SK-N-SH (cell line): ENCODE results near the gene LINGO4. TPM values are rescaled to one million over a fixed set of nuclear protein-coding genes. Genes with fewer than 3 reads are reported as not detected.

Experiments used
- CTCF ChIA-PET: fragments of 300-600, 350-600 bp; formaldehyde crosslinking; extraction: SDS; loops from one replicate; lab custom pipeline; 2021; lab: Yijun Ruan, JAX
- POLR2A ChIA-PET: fragments of 350-600 bp; sonication (Branson Sonifier 250); formaldehyde crosslinking; extraction: SDS; loops from one replicate; lab custom pipeline; 2020; ENCODE audit warnings: antibody characterized with exemption, inconsistent platforms; lab: Yijun Ruan, JAX
- DNase-seq: peaks from one replicate; pipeline ENCODE4 v3.0.0; 2012
- H2AFZ ChIP-seq: fragments of 200-600 bp; sonication (generic); 2 replicates; pipeline ENCODE4 v1.8.1; 2016; ENCODE audit warnings: antibody characterized with exemption, mild to moderate bottlenecking, low read depth
- H3F3A ChIP-seq: fragments of 200-600 bp; sonication (generic); replicated peaks from 2 replicates; pipeline ENCODE3; 2016; ENCODE audit warnings: antibody characterized with exemption, mild to moderate bottlenecking; ENCODE audit not compliant: insufficient read depth
- H3K27ac ChIP-seq, 2 experiments: fragments of 200-500 bp in 1 of 2; fragments of 200-600 bp in 1 of 2; sonication (Bioruptor generic) in 1 of 2; sonication (generic), shearing (Covaris generic) in 1 of 2; 2 replicates each; pipeline versions ENCODE4 v1.5.1 to v1.6.1; 2014 to 2016; ENCODE audit warnings: low read depth in 2 of 2, inconsistent platforms in 1 of 2, low read length in 1 of 2, mild to moderate bottlenecking in 1 of 2, mixed read lengths in 1 of 2
- H3K27me3 ChIP-seq: fragments of 200-600 bp; sonication (generic), shearing (Covaris generic); 2 replicates; pipeline ENCODE4 v1.6.1; 2016; ENCODE audit warnings: mixed run types; ENCODE audit not compliant: insufficient read depth
- H3K36me3 ChIP-seq, 2 experiments: fragments of 200-500 bp in 1 of 2; fragments of 200-600 bp in 1 of 2; sonication (Bioruptor generic) in 1 of 2; sonication (generic) in 1 of 2; replicated peaks in 1 of 2; 2 replicates each; pipeline versions ENCODE3 to v1.5.1; 2014 to 2016; ENCODE audit warnings: low read length in 1 of 2, mild to moderate bottlenecking in 1 of 2; ENCODE audit not compliant: insufficient read depth in 2 of 2, control insufficient read depth in 1 of 2
- H3K4me1 ChIP-seq, 2 experiments: fragments of 200-500 bp in 1 of 2; fragments of 200-600 bp in 1 of 2; sonication (Bioruptor generic) in 1 of 2; sonication (generic), shearing (Covaris generic) in 1 of 2; 2 replicates each; pipeline versions ENCODE4 v1.5.1 to v1.6.1; 2014 to 2016; ENCODE audit warnings: low read depth in 1 of 2, low read length in 1 of 2, mixed run types in 1 of 2; ENCODE audit not compliant: insufficient read depth in 2 of 2, control insufficient read depth in 1 of 2
- H3K4me2 ChIP-seq: fragments of 200-600 bp; sonication (generic), shearing (Covaris generic); 2 replicates; pipeline ENCODE4 v1.6.1; 2017; ENCODE audit warnings: mixed run types
- H3K4me3 ChIP-seq, 2 experiments: fragments of 200-500 bp in 1 of 2; fragments of 200-600 bp in 1 of 2; sonication (Bioruptor generic) in 1 of 2; sonication (generic), shearing (Covaris generic) in 1 of 2; 2 replicates each; pipeline versions ENCODE4 v1.5.1 to v1.8.1; 2014 to 2016; ENCODE audit warnings: low read depth in 2 of 2, inconsistent platforms in 1 of 2, low read length in 1 of 2, mild to moderate bottlenecking in 1 of 2, mixed read lengths in 1 of 2, moderate library complexity in 1 of 2
- H3K79me2 ChIP-seq: fragments of 200-600 bp; sonication (generic); 2 replicates; pipeline ENCODE4 v1.8.1; 2017; ENCODE audit warnings: mild to moderate bottlenecking; ENCODE audit not compliant: insufficient read depth
- H3K9ac ChIP-seq: fragments of 200-600 bp; sonication (generic); 2 replicates; pipeline ENCODE4 v1.6.1; 2017; ENCODE audit warnings: mixed run types
- H3K9me2 ChIP-seq: fragments of 200-600 bp; sonication (generic); 2 replicates; pipeline ENCODE4 v1.6.1; 2017; ENCODE audit warnings: mixed run types
- H3K9me3 ChIP-seq: fragments of 200-600 bp; sonication (generic); 2 replicates; pipeline ENCODE4 v1.6.1; 2017; ENCODE audit warnings: mixed run types, mild to moderate bottlenecking, moderate library complexity
- H4K20me1 ChIP-seq: fragments of 200-600 bp; sonication (generic); 2 replicates; pipeline ENCODE4 v1.6.1; 2017; ENCODE audit warnings: mild to moderate bottlenecking, mixed run types; ENCODE audit not compliant: insufficient read depth
- CTCF ChIP-seq: fragments of 200-600 bp; sonication (generic); IDR thresholded peaks from 2 replicates; pipeline ENCODE4 v1.6.1; 2017; ENCODE audit warnings: antibody characterized with exemption, mild to moderate bottlenecking, moderate library complexity
- EZH2phosphoT487 ChIP-seq: fragments of 200-600 bp; sonication (generic); IDR thresholded peaks from 2 replicates; pipeline ENCODE4 v1.6.1; 2017; ENCODE audit warnings: low read depth, mixed run types, mild to moderate bottlenecking, antibody characterized with exemption, moderate library complexity, borderline replicate concordance
- FOXM1 ChIP-seq: IDR thresholded peaks from 2 replicates; pipeline ENCODE4 v1.4.0; 2012; ENCODE audit warnings: low read depth, mild to moderate bottlenecking
- JUND ChIP-seq: IDR thresholded peaks from 2 replicates; pipeline ENCODE4 v1.4.0; 2012
- NFIC ChIP-seq: IDR thresholded peaks from 2 replicates; pipeline ENCODE4 v1.4.0; 2012; ENCODE audit warnings: borderline replicate concordance
- SMC3 ChIP-seq: IDR thresholded peaks from 2 replicates; pipeline ENCODE4 v1.6.1; 2012; ENCODE audit warnings: low read depth, low read length, improper control_type of control experiment
- TAF1 ChIP-seq: IDR thresholded peaks from 2 replicates; pipeline ENCODE4 v1.6.1; 2012; ENCODE audit warnings: low read depth, mild to moderate bottlenecking, low read length, moderate library complexity, borderline replicate concordance
- TCF12 ChIP-seq: IDR thresholded peaks from 2 replicates; pipeline ENCODE4 v1.4.0; 2012
- WGBS: methylation state at CpG from one replicate; pipeline ENCODE4 v1.1.6; 2017; ENCODE audit warnings: low lambda C conversion rate; 5-methylcytosine and 5-hydroxymethylcytosine counted together
- polyA plus RNA-seq, 3 experiments: library from polyadenylated mRNA; depleted of rRNA; stranded (reverse); fragments of >200 nt; gene quantifications; 2 replicates each; pipeline ENCODE4 v1.2.3, GENCODE V29; 2012
- TF ChIP-seq, protein P1 (sequence below): IDR thresholded peaks from 2 replicates; pipeline ENCODE4 v1.4.0; 2012; ENCODE audit warnings: low read depth, borderline replicate concordance
- TF ChIP-seq, protein P2 (sequence below): fragments of 150-350 bp; IDR thresholded peaks from 2 replicates; pipeline ENCODE4 v1.6.1; 2016; ENCODE audit warnings: mild to moderate bottlenecking, low read depth, low read length
- TF ChIP-seq, protein P3 (sequence below): IDR thresholded peaks from 2 replicates; pipeline ENCODE4 v1.6.1; 2012; ENCODE audit warnings: mild to moderate bottlenecking, low read depth, low read length, moderate library complexity

The LINGO4 gene
- polyA plus RNA-seq, 1 of the 3 experiments (the other 2 are of a cell fraction), result not detected

DNA sequence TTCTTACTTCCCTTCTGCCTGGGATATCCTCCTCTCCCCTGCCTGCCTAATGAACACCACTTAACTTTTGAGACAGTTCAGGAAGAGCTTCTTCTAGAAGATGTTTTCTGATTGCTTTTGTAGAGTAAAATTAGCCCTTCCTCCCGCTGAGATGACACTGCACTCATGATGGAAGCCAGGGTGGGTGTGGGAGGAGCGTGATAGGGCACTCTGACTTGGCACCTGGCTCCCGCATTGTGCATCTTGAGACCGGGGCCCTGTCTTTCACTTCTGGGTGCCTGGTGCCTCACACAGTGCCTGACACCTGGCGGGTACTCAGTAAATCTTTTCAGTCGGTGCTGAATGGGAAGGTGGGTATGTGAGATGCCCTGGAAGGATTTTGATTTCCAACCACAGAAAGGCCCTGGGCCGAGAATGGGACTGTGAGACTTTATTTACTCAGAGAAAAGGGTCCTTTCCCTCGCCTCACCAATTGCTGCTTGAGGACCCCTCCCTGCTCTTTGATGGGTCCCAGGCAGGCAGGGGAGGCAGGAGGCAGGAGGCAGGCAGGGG is 41.5 kb upstream of the LINGO4 start:
- Histone ChIP-seq H3K27ac (no peak overlapping the region), H3K9me3 (no peaks in the 10 kb centered on the region), H2AFZ (no peak overlapping the region), H3F3A (no peaks in the 10 kb centered on the region), H3K4me3 (no peak overlapping the region), H3K79me2 (no peaks in the 10 kb centered on the region), H3K27me3 (peaks cover 5% of the 10 kb centered on the region; the same call in 1 of the 2 replicates), H3K4me1 (peaks cover 0 to 36% of the 10 kb centered on the region in 2 experiments; a peak in 1 of 4 replicates), H4K20me1 (no peaks in the 10 kb centered on the region), H3K9ac (no peak overlapping the region), H3K9me2 (no peaks in the 10 kb centered on the region), H3K4me2 (no peak overlapping the region), H3K36me3 (no peaks in the 10 kb centered on the region)
- TF ChIP-seq TAF1, result no peak
- TF ChIP-seq, protein P1, sequence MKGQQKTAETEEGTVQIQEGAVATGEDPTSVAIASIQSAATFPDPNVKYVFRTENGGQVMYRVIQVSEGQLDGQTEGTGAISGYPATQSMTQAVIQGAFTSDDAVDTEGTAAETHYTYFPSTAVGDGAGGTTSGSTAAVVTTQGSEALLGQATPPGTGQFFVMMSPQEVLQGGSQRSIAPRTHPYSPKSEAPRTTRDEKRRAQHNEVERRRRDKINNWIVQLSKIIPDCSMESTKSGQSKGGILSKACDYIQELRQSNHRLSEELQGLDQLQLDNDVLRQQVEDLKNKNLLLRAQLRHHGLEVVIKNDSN, result no peak
- TF ChIP-seq TCF12, result no peak
- TF ChIP-seq EZH2phosphoT487, result no peak
- no peak for TF ChIP-seq FOXM1
- no peak for TF ChIP-seq NFIC
- no peak for TF ChIP-seq CTCF
- TF ChIP-seq, protein P2, sequence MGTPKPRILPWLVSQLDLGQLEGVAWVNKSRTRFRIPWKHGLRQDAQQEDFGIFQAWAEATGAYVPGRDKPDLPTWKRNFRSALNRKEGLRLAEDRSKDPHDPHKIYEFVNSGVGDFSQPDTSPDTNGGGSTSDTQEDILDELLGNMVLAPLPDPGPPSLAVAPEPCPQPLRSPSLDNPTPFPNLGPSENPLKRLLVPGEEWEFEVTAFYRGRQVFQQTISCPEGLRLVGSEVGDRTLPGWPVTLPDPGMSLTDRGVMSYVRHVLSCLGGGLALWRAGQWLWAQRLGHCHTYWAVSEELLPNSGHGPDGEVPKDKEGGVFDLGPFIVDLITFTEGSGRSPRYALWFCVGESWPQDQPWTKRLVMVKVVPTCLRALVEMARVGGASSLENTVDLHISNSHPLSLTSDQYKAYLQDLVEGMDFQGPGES, result no peak
- TF ChIP-seq SMC3, result no peak
- TF ChIP-seq, protein P3, sequence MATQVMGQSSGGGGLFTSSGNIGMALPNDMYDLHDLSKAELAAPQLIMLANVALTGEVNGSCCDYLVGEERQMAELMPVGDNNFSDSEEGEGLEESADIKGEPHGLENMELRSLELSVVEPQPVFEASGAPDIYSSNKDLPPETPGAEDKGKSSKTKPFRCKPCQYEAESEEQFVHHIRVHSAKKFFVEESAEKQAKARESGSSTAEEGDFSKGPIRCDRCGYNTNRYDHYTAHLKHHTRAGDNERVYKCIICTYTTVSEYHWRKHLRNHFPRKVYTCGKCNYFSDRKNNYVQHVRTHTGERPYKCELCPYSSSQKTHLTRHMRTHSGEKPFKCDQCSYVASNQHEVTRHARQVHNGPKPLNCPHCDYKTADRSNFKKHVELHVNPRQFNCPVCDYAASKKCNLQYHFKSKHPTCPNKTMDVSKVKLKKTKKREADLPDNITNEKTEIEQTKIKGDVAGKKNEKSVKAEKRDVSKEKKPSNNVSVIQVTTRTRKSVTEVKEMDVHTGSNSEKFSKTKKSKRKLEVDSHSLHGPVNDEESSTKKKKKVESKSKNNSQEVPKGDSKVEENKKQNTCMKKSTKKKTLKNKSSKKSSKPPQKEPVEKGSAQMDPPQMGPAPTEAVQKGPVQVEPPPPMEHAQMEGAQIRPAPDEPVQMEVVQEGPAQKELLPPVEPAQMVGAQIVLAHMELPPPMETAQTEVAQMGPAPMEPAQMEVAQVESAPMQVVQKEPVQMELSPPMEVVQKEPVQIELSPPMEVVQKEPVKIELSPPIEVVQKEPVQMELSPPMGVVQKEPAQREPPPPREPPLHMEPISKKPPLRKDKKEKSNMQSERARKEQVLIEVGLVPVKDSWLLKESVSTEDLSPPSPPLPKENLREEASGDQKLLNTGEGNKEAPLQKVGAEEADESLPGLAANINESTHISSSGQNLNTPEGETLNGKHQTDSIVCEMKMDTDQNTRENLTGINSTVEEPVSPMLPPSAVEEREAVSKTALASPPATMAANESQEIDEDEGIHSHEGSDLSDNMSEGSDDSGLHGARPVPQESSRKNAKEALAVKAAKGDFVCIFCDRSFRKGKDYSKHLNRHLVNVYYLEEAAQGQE, result no peak
- no peak for TF ChIP-seq JUND
- ChIA-PET POLR2A (no interaction called here), CTCF (interaction anchor here (0.9 to 6.8 kb wide), 7 partner anchors 10 to 251 kb away, joined by 3 to 50 read pairs (median 4); partner anchors contain the start of genes CELF3, MRPL9 and RIIAD1)
- DNase-seq, result no peak
- WGBS, result 100% methylated on average over 3 of the region's 8 CpGs
